Measurements from ENCODE around the gene ABR.

- TF ChIP-seq TFAP4 (IDR thresholded peaks at IDR 0.05; ENCODE audit: borderline replicate concordance, low read depth), result no peak
- TF ChIP-seq CTCF (CRISPR knock-in tag; IDR thresholded peaks at IDR 0.05), result no peak
- no peak for TF ChIP-seq ZNF343 (CRISPR knock-in tag; IDR thresholded peaks at IDR 0.05)
These were observed 37.3 kb upstream of the ABR start for GRCh38 chr17:1217089-1217385.
